GM15510 (cell line): ENCODE results near the gene RPS29.

ENCODE experiments used
- POLR2A ChIP-seq: IDR thresholded peaks from 3 replicates; pipeline ENCODE4 v1.6.1; 2011; ENCODE audit warnings: borderline replicate concordance; ENCODE audit not compliant: insufficient read length; ENCODE audit errors: extremely low read depth

Gene RPS29

GRCh38 chr14:49585803-49586672 is at the start of gene RPS29:
RPS29 (minus strand) TSS chr14:49586380; CDS start chr14:49586346, 34 bp downstream.
- TF ChIP-seq POLR2A: peak; percentile 77

GRCh38 chr14:49634547-49635334 is 48.6 kb upstream of the RPS29 start, which contains the start of gene DNAAF2:
DNAAF2 (minus strand) TSS chr14:49635244; CDS start chr14:49635149, 95 bp downstream.
- TF ChIP-seq POLR2A: no peak

GRCh38 chr14:49633640-49634546 is 47.7 kb upstream of the RPS29 start:
- peak; percentile 89 for TF ChIP-seq POLR2A

DNA sequence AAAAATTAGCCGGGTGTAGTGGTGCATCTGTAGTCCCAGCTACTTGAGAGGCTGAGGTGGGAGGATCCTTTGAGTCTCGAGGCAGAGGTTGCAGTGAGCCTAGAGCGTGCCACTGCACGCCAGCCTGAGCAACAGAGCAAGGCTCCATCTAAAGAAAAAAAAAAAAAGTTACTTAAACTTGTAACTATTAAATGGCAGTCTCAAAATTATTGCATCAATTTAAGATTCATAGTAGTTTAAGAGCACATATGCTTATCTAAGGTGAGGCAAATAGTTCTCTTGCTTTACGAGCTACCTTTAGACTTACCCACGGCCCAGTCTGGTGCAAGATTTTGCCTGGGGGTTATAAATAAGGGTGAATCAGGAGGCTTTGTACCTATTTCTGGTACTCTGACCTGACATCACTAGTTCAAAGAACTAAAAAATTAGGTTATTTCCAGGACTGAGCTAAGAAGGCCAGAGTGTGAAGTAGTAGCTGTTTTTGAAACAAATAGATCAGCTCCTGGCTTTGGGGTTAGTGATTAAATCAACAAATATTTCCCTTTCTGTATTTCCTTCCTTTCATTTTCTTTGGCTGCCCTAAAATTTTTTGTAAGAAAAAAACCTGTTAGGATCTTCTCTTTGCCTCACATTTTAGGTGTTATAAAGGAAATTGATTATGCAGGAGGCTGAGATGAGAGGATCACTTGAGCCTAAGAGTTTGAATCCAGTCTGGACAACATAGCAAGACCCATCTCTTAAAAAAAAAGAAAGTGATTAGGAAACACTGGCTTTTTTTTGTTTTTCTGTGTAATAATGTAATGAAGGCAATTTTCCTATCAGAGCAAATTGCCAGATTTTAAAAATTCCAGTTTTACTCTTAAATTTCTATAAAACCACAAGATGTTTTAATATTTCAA is 38.0 kb upstream of the RPS29 start:
- TF ChIP-seq POLR2A: no peak

GRCh38 chr14:49623387-49623786 is 37.2 kb upstream of the RPS29 start:
- TF ChIP-seq POLR2A: no peak

GRCh38 chr14:49622022-49622607 is 35.9 kb upstream of the RPS29 start:
- TF ChIP-seq POLR2A: no peak

- TF ChIP-seq POLR2A: no peak
These were observed 35.1 kb upstream of the RPS29 start for GRCh38 chr14:49621114-49621881.

DNA sequence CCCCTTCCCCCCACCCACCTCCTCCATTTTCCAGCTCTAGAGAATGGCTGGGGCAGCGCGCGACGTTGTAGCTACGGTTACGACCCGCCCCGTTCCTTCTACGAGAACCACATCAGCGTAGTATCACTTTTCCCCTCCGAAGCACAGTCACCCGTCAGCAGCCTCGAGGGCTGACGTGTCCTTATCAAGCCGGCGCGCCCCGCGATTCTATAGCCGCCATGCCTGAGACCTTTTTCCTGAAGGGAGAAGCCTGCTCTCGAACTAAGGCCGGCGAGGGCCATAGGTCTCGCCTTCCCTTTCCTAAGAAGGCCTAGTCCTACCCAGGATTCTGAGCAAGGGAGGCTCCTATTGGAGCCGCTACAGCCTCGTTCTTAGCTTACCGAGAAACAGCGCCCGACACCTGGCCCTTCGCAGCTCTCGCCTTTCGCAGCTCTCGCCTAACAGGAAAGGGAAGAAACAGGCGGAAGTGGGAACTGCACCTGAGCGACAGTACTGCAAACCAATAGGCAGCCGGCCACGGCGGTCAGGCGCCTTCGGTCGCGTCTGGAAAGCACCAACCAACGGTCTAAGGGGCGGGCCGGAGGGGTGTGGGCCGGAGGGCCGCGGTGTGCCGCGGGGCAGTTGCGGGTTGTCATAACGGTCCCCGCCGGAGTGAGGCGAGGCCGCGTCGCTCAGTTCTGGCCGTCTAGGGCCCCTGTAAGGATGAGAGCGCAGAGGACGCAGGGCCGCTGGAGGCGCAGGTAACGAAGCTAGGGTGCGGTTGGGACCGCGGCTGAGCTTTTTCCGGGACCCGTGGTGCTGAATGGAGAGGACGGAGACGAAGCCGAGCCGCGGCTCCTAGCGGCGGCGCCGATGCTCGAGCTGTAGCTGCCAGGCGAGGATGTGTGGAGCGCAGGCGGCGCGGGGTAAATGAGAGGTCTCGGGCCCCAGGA is 34.3 kb upstream of the RPS29 start, which contains the start of the genes MGAT2 and RPL36AL:
Gene MGAT2, plus strand, starts transcription at position 618 of the 932 bp plus-strand sequence. CDS start 470 bp downstream, outside the sequence.
Gene RPL36AL, minus strand, starts transcription at position 445 of the 932 bp plus-strand sequence. CDS start 1,522 bp downstream, outside the sequence.
- peak; percentile 99 for TF ChIP-seq POLR2A

DNA sequence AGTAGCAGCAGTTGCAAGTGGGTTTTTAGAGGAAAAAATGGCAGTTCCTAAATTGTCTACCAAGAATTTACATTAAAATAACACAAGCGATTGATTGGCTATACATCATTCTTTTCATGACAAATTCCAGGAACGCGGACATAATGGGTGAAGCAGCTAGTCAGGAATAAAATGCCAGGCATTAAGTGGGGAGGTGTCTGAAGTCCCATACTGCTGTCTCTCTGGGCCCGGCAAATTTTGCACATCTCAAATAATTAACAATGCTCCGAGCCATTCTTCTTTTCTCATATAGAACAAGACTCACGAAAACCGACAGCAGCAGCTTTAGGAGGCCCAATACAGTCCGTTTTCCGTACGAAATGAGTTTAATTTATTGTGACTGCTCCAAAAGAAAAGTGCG is 33.5 kb upstream of the RPS29 start:
- no peak for TF ChIP-seq POLR2A

DNA sequence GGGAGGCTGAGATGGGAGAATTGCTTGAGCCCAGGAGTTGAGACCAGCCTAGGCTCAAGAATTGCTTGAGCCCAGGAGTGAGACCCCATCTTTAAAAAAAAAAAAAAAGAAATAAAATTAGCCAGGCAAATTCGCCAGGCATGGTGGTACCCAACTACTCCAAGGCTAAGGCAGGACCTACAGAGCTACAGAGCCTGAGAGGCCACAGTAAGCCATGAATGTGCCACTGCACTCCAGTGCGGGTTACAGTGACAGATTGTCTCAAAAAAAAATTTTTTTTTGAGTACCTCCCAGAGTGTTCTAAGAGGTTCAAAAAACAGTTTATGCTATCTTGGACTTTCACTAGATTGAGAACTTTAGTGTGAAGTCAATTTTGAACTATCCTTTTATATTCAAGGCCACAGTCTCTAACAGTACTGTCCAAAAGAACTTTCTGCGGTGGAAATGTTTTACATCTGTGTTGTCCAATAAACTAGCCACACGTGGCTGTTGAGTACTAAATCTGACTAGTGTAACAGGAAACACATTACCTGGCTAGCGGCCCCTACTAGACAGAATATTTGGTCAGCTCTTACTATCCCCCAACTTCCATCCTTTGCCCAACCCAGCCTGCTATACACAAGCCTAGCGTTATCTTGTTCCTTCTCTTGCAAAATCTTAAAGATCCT is 31.8 kb upstream of the RPS29 start:
- no peak for TF ChIP-seq POLR2A

- TF ChIP-seq POLR2A: no peak
These were observed 29.6 kb upstream of the RPS29 start for GRCh38 chr14:49615776-49616175.
